Measurements from ENCODE around the gene TLE3.

The TLE3 gene

GRCh38 chr15:70082281-70082900 lies 15.3 kb downstream of the TLE3 start:
- no peak for TF ChIP-seq JUND (IDR thresholded peaks at IDR 0.05; ENCODE audit: low read depth)
- no peak for DNase-seq (ENCODE audit: low read depth in 1 of 2, low spot score in 1 of 2)
- in situ Hi-C loops (cut with HindIII; ENCODE audit: low pct_unique_long_range_greater_than_20kb, low sequenced_read_pairs) = no loop called here

- in situ Hi-C loops (cut with HindIII; ENCODE audit: low pct_unique_long_range_greater_than_20kb, low sequenced_read_pairs) = no loop called here
- no peak for DNase-seq (ENCODE audit: low read depth in 1 of 2, low spot score in 1 of 2)
- TF ChIP-seq JUND (IDR thresholded peaks at IDR 0.05; ENCODE audit: low read depth) = no peak
Measured at GRCh38 chr15:70081612-70082011, 16.1 kb downstream of the TLE3 start.

DNA sequence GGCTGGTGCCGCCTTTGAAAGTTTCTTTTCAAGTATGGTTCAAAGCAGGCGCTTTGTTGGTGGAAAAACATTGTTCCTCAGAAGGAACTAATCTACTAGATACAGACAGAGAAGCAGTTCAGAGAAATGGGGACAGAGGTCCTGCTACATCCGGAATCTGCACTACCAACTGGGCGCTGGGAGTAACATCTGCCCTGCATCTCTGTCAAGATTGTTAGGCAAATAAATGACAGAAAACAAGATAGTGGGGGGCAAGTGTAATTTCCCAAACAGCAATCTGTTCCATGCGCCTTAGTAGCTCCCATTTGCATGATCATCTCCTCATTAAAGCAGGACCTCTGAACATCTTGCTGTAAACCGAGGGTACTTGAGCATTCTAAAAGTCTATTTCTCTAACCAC lies 17.4 kb downstream of the TLE3 start:
- in situ Hi-C loops (cut with HindIII; ENCODE audit: low pct_unique_long_range_greater_than_20kb, low sequenced_read_pairs) = no loop called here
- TF ChIP-seq JUND (IDR thresholded peaks at IDR 0.05; ENCODE audit: low read depth) = no peak
- no peak for DNase-seq (ENCODE audit: low read depth in 1 of 2, low spot score in 1 of 2)

DNA sequence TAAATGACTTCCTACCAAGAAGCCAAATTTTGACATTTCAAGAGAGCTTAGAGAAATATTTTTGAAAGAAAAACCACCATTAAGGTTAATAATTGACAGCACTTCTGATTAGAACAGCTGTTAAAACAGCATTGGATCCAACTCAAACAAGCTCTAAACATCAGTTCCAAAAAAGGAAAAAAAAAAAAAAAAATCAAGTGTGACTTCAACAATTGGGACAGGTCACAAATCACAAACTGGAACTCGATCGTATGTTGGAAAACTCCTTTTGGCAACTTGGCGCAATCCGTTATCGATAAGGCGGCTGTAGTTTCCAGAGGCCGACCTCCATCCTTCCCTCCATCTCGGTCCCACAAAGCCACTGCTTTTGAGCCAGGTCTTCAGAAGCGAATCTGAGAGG lies 17.8 kb downstream of the TLE3 start:
- in situ Hi-C loops (cut with HindIII; ENCODE audit: low pct_unique_long_range_greater_than_20kb, low sequenced_read_pairs) = no loop called here
- no peak for TF ChIP-seq JUND (IDR thresholded peaks at IDR 0.05; ENCODE audit: low read depth)
- DNase-seq (ENCODE audit: low read depth in 1 of 2, low spot score in 1 of 2) = no peak

DNA sequence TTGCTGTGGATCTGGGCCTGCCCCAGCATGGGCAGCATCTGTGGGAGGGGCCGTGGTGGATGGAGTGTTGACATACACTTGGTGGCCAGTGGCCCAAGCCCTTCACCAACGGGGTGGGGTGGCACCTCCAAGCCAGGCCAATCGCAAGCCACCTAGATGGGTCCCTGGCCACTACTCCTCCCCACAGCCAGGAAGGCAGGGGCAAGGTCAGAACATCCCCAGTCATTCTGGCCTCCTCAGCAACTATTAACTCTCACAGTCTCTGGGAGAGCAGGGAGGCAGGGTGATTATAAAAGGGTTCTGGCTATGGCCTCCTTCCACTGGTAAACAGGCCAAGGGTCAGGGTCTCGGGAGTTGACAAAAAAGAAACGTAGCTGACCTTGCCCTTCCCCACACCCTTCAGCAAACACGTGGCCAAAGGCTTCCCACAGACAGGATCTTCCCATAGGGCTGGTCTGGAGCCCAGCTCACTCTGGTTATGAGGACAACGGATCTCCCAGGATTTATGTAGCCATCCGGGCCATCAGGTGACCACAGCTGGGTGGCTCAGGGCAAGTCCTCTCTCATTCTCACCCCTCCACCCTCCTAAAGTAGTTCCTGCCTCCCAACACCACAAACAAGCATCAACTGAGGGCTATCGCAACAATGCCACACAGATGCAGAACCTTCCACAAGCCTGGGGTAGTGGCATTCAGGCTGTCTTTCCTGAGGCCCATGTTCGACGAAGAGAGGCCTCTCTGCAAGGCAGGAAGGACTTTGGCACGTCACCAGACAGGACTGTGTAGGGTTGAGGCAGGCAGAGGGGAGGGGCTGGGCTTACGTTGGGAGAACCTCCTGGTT lies 18.9 kb downstream of the TLE3 start:
- no peak for DNase-seq (ENCODE audit: low read depth in 1 of 2, low spot score in 1 of 2)
- no peak for TF ChIP-seq JUND (IDR thresholded peaks at IDR 0.05; ENCODE audit: low read depth)
- in situ Hi-C loops (cut with HindIII; ENCODE audit: low pct_unique_long_range_greater_than_20kb, low sequenced_read_pairs) = no loop called here

DNA sequence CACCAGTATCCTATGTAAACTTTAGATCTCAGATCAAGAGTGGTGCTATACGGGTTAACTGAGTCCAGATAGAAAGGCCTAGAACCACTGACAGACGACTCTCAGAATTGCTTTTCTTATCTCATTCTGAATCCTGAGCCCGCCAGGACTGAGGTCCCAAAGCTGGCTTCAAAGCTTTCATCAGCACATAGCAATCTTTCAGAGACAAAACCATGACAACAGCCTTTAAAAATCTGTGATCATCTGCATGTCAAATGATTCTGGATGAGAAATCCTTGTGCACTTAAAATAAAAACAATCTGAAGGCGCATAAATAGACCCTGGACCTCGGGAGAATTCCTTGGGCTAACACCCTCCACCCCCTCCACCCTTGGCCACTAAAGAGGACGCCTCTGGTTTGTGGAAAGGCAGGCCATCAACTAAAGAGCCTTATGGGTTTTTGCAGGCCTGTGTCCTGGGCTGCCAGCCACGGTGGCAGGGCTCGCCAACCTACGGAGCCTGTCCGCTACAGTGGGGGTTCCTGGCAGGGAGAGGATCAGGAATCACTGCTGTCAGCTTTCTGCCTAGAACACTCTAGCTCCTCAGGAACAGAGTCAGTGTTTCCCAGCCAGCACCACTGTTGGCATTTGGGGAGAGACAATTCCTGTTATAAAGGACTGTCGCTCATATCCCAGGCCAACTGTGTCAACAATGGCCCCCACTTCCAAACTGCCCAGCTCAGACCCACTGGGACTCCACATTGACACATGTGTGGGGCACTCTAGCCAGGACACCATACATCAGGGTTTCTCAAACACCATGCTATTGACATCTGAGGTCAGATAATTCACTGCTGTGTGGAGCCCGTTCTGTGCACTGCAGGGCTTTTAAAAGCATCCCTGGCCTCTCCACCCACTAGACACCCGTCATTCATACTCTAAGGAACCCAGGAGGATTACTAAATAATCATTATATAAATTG lies 20.2 kb downstream of the TLE3 start:
- DNase-seq (ENCODE audit: low read depth in 1 of 2, low spot score in 1 of 2) = no peak
- no peak for TF ChIP-seq JUND (IDR thresholded peaks at IDR 0.05; ENCODE audit: low read depth)
- in situ Hi-C loops (cut with HindIII; ENCODE audit: low pct_unique_long_range_greater_than_20kb, low sequenced_read_pairs) = no loop called here

DNA sequence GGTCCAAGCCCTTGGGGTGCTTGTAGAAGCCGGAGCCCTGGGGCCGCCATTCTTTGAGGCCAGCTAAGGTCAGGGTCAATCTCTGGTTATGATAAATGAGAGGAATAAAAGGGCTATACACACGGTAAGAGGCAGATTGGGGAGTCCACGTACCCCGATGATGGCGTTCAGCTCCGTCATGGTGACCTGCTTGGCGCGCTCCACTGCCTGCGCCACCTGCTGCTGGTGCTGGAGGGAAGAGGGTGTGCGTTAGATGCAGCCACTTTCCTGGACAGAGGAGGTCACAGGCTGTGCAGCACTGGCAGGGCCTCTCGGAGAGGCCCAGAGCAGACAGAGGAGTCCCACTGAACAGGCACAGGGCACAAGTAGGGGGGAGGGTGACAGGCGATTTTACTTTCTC lies 23.3 kb downstream of the TLE3 start:
- in situ Hi-C loops (cut with HindIII; ENCODE audit: low pct_unique_long_range_greater_than_20kb, low sequenced_read_pairs) = no loop called here
- no peak for DNase-seq (ENCODE audit: low read depth in 1 of 2, low spot score in 1 of 2)
- TF ChIP-seq JUND (IDR thresholded peaks at IDR 0.05; ENCODE audit: low read depth) = no peak

DNA sequence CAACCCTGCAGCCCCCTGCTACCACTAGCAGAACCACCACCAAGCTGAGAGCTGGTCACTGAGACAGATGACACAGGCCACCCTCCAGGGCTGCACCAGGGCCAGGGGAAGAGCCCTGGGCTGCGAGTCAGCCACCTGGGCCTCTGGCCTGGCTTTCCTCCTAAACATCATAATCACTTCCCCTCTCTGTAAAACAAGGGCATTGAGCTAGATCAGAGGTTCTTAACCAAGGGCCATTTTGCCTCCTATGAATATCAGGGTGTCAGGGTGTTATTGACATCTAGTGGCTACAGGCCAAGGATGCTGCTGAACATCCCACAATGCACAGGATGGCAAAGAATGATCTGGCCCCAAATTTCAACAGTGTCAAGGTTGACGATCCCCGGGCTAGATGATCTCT lies 25.2 kb downstream of the TLE3 start:
- DNase-seq (ENCODE audit: low read depth in 1 of 2, low spot score in 1 of 2) = no peak
- in situ Hi-C loops (cut with HindIII; ENCODE audit: low pct_unique_long_range_greater_than_20kb, low sequenced_read_pairs) = no loop called here
- no peak for TF ChIP-seq JUND (IDR thresholded peaks at IDR 0.05; ENCODE audit: low read depth)

GRCh38 chr15:70071799-70072198 lies 25.9 kb downstream of the TLE3 start:
- no peak for DNase-seq (ENCODE audit: low read depth in 1 of 2, low spot score in 1 of 2)
- in situ Hi-C loops (cut with HindIII; ENCODE audit: low pct_unique_long_range_greater_than_20kb, low sequenced_read_pairs) = no loop called here
- TF ChIP-seq JUND (IDR thresholded peaks at IDR 0.05; ENCODE audit: low read depth) = no peak

DNA sequence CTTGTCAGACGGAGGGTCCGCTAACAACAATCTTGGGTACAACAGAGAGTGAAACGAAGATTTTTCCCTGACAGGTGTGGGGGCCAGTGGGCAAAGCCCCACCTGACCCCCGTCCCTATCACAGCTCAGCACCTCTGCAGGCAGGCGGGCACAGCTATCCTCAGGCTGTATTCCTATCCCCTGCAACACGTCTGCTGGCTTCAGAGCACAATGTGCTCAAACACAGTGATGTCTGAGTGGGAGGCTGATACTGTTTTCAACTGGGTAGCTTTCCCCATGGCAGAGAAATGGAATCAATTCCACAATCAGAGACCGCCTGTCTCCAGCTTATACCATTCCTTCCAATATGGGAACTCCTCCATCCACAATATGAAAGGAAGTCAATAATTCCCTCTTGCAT lies 28.0 kb downstream of the TLE3 start:
- no peak for DNase-seq (ENCODE audit: low read depth in 1 of 2, low spot score in 1 of 2)
- in situ Hi-C loops (cut with HindIII; ENCODE audit: low pct_unique_long_range_greater_than_20kb, low sequenced_read_pairs) = no loop called here
- no peak for TF ChIP-seq JUND (IDR thresholded peaks at IDR 0.05; ENCODE audit: low read depth)

DNA sequence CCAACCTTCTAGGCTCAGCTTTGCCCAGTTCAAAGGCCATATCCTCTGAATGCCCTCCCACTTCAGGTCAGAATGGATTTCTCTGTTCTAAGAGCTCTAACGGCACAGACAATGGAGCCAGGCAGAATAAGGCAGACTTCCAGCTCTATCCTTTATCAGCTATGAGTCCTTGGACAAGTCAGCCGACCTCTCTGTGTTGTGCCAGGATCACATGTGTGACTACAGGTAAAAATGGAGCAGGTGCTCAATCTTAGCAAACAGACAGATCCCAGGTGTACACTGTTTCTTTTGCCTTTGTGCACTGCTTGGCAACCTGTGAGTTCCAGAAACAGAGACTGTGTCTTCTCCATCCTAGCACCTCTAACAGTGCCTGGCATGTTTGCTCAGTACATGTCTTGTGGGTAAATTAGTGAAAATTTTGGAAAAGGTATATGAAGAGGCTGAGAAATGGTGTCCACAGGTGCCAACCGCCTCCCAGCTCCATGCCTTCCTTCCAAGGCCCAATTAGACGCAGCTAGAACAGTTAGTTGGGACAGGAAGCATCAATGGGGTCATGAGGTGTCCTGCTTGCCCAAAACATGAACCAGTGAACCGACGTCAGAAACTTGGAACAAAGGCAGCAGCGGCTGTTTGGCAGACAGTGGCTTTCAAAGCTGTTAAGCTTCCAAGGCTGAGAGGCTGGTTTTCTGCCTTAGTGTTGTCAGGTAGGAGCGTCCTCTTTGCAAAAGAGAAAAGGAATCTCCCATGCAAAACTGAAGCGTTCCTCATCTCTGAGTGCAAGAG lies 28.7 kb downstream of the TLE3 start:
- in situ Hi-C loops (cut with HindIII; ENCODE audit: low pct_unique_long_range_greater_than_20kb, low sequenced_read_pairs) = no loop called here
- no peak for TF ChIP-seq JUND (IDR thresholded peaks at IDR 0.05; ENCODE audit: low read depth)
- no peak for DNase-seq (ENCODE audit: low read depth in 1 of 2, low spot score in 1 of 2)

GRCh38 chr15:70067681-70068080 lies 30.0 kb downstream of the TLE3 start:
- TF ChIP-seq JUND (IDR thresholded peaks at IDR 0.05; ENCODE audit: low read depth) = no peak
- in situ Hi-C loops (cut with HindIII; ENCODE audit: low pct_unique_long_range_greater_than_20kb, low sequenced_read_pairs) = no loop called here
- DNase-seq (ENCODE audit: low read depth in 1 of 2, low spot score in 1 of 2) = no peak

All from T47D (cell line).